Umbilical cord (tissue), 2 donors: Measurements from ENCODE around the gene STEAP1B. TPM values are rescaled to one million over a fixed set of nuclear protein-coding genes. Genes with fewer than 3 reads are reported as not detected.

Experiments used
- DNase-seq: peaks from one replicate; pipeline ENCODE4 v3.0.0-alpha.2; 2015; ENCODE audit warnings: low spot score
- total RNA-seq: library from RNA; depleted of rRNA; stranded (reverse); fragments of >200 nt; gene quantifications from one replicate; pipeline ENCODE4 v1.2.3, GENCODE V29; 2014; ENCODE audit warnings: low replicate concordance; ENCODE audit not compliant: insufficient read depth

STEAP1B gene
- total RNA-seq, 1 donor from 2014 or later, result 12.3 TPM

GRCh38 chr7:22432203-22432718 lies 67.7 kb downstream of the STEAP1B start:
- no peak for DNase-seq

- peak; percentile 26 for DNase-seq
Observed at GRCh38 chr7:22430457-22430856, 69.5 kb downstream of the STEAP1B start.

- no peak for DNase-seq
Observed at GRCh38 chr7:22429386-22429785, 70.6 kb downstream of the STEAP1B start.

- no peak for DNase-seq
Observed at GRCh38 chr7:22427855-22428254, 72.1 kb downstream of the STEAP1B start.

GRCh38 chr7:22427104-22427503 lies 72.9 kb downstream of the STEAP1B start:
- DNase-seq, result no peak

- no peak for DNase-seq
Observed at GRCh38 chr7:22426463-22427094, 73.4 kb downstream of the STEAP1B start.

- DNase-seq, result no peak
Observed at GRCh38 chr7:22425361-22425760, 74.6 kb downstream of the STEAP1B start.

- DNase-seq, result no peak
Observed at GRCh38 chr7:22422831-22423615, 77.0 kb downstream of the STEAP1B start.

GRCh38 chr7:22420973-22421635 lies 78.9 kb downstream of the STEAP1B start:
- DNase-seq, result no peak

GRCh38 chr7:22420008-22420407 lies 80.0 kb downstream of the STEAP1B start:
- no peak for DNase-seq

GRCh38 chr7:22419488-22419887 lies 80.5 kb downstream of the STEAP1B start:
- DNase-seq, result no peak

GRCh38 chr7:22418251-22419046 lies 81.5 kb downstream of the STEAP1B start:
- no peak for DNase-seq

GRCh38 chr7:22417841-22418240 lies 82.1 kb downstream of the STEAP1B start:
- no peak for DNase-seq

- no peak for DNase-seq
Observed at GRCh38 chr7:22417349-22417748, 82.6 kb downstream of the STEAP1B start.

- no peak for DNase-seq
Observed at GRCh38 chr7:22414424-22414823, 85.6 kb downstream of the STEAP1B start.

GRCh38 chr7:22413211-22413610 lies 86.8 kb downstream of the STEAP1B start:
- no peak for DNase-seq

GRCh38 chr7:22411977-22412693 lies 87.9 kb downstream of the STEAP1B start:
- DNase-seq, result no peak

GRCh38 chr7:22406715-22407114 lies 93.3 kb downstream of the STEAP1B start:
- no peak for DNase-seq

- DNase-seq, result no peak
Observed at GRCh38 chr7:22404421-22405023, 95.5 kb downstream of the STEAP1B start.

- DNase-seq, result no peak
Observed at GRCh38 chr7:22403344-22403743, 96.6 kb downstream of the STEAP1B start.

GRCh38 chr7:22402250-22402649 lies 97.7 kb downstream of the STEAP1B start:
- DNase-seq, result no peak
